A673 (cell line): ENCODE data around the gene ABHD16B. TPM values are rescaled to one million over a fixed set of nuclear protein-coding genes. Genes with fewer than 3 reads are reported as not detected.

Experiments used
- BruUV-seq: library from RNA; stranded (reverse); fragments of 400-500 nt; replicated peaks from 2 replicates; lab custom pipeline; 2021; lab: Mats Ljungman, UMichigan
- CTCF ChIA-PET: fragments of 300-600 bp; sonication (Branson Sonifier 250); formaldehyde crosslinking; loops from one replicate; lab custom pipeline; 2022; ENCODE audit warnings: antibody characterized with exemption; lab: Charles Lee
- POLR2A ChIA-PET: fragments of 300-600 bp; sonication (Branson Sonifier 250); formaldehyde crosslinking; loops from one replicate; lab custom pipeline; 2022; ENCODE audit warnings: antibody characterized with exemption; ENCODE audit not compliant: low non-redundant PET; lab: Charles Lee
- DNase-seq: peaks from one replicate; pipeline ENCODE4 v3.0.0-alpha.2; 2015; ENCODE audit warnings: low spot score
- H3K27ac ChIP-seq: fragments of 200-600 bp; sonication (generic); 2 replicates; pipeline ENCODE4 v1.5.1; 2016; ENCODE audit warnings: mixed run types, low read depth, mild to moderate bottlenecking, mixed read lengths, antibody characterized with exemption, low read length; ENCODE audit not compliant: poor library complexity, severe bottlenecking
- H3K27me3 ChIP-seq: fragments of 200-600 bp; sonication (generic); replicated peaks from 2 replicates; pipeline ENCODE4 v1.6.1; 2017; ENCODE audit warnings: mixed run types, low read depth, mild to moderate bottlenecking, mixed read lengths, antibody characterized with exemption, low read length; ENCODE audit not compliant: insufficient read depth, poor library complexity
- H3K36me3 ChIP-seq: fragments of 200-600 bp; sonication (generic); 2 replicates; pipeline ENCODE4 v1.6.1; 2016; ENCODE audit warnings: mixed run types, mild to moderate bottlenecking, mixed read lengths, antibody characterized with exemption, low read length; ENCODE audit not compliant: insufficient read depth, poor library complexity, severe bottlenecking
- H3K4me1 ChIP-seq: fragments of 200-600 bp; sonication (generic); 2 replicates; pipeline ENCODE4 v1.6.1; 2017; ENCODE audit warnings: mixed run types, mild to moderate bottlenecking, mixed read lengths, antibody characterized with exemption, low read length; ENCODE audit not compliant: insufficient read depth, poor library complexity, severe bottlenecking
- H3K4me3 ChIP-seq: fragments of 200-600 bp; sonication (generic); 2 replicates; pipeline ENCODE4 v1.5.1; 2016; ENCODE audit warnings: low read depth, mixed run types, mild to moderate bottlenecking, mixed read lengths, low read length; ENCODE audit not compliant: poor library complexity, severe bottlenecking
- H3K9me3 ChIP-seq: fragments of 200-600 bp; sonication (generic); 2 replicates; pipeline ENCODE4 v1.6.1; 2016; ENCODE audit warnings: mixed run types, low read depth, mild to moderate bottlenecking, mixed read lengths, antibody characterized with exemption, low read length; ENCODE audit not compliant: poor library complexity, severe bottlenecking
- CTCF ChIP-seq: fragments of 300-800, 200-600 bp; sonication (generic); conservative IDR thresholded peaks from 2 replicates; pipeline ENCODE4 v1.5.1; 2017; ENCODE audit warnings: low read depth, mild to moderate bottlenecking, antibody characterized with exemption, low read length, moderate library complexity, mixed read lengths
- EZH2 ChIP-seq: fragments of 200-600 bp; sonication (generic); IDR thresholded peaks from 2 replicates; pipeline ENCODE4 v1.6.1; 2017; ENCODE audit warnings: borderline replicate concordance, low read depth, mild to moderate bottlenecking, mixed read lengths, antibody characterized with exemption, low read length; ENCODE audit not compliant: poor library complexity, severe bottlenecking
- intact Hi-C: fragments of 100-400 bp; cut with micrococcal nuclease; formaldehyde crosslinking; loops from one replicate; pipeline ENCODE4 v1.10.0; 2022; ENCODE audit not compliant: unreplicated experiment
- total RNA-seq: library from RNA; stranded (reverse); gene quantifications from 2 replicates; pipeline ENCODE4 v1.2.3, GENCODE V29; 2021

Gene ABHD16B
- total RNA-seq, 1 experiment from 2014 or later, result not detected

GRCh38 chr20:63881451-63882226, 20.3 kb downstream of the ABHD16B start:
- no peak for DNase-seq
- Histone ChIP-seq H3K4me1 (no peaks in the 10 kb centered on the region), H3K36me3 (peaks cover 9% of the 10 kb centered on the region), H3K9me3 (no peaks in the 10 kb centered on the region), H3K4me3 (no peak overlapping the region), H3K27me3 (no peaks in the 10 kb centered on the region), H3K27ac (no peak overlapping the region)
- ChIA-PET POLR2A (no interaction called here), CTCF (no interaction called here)
- intact Hi-C loops, result no loop called here
- no TSS peak for BruUV-seq
- TF ChIP-seq CTCF (no peak), EZH2 (no peak)

DNA sequence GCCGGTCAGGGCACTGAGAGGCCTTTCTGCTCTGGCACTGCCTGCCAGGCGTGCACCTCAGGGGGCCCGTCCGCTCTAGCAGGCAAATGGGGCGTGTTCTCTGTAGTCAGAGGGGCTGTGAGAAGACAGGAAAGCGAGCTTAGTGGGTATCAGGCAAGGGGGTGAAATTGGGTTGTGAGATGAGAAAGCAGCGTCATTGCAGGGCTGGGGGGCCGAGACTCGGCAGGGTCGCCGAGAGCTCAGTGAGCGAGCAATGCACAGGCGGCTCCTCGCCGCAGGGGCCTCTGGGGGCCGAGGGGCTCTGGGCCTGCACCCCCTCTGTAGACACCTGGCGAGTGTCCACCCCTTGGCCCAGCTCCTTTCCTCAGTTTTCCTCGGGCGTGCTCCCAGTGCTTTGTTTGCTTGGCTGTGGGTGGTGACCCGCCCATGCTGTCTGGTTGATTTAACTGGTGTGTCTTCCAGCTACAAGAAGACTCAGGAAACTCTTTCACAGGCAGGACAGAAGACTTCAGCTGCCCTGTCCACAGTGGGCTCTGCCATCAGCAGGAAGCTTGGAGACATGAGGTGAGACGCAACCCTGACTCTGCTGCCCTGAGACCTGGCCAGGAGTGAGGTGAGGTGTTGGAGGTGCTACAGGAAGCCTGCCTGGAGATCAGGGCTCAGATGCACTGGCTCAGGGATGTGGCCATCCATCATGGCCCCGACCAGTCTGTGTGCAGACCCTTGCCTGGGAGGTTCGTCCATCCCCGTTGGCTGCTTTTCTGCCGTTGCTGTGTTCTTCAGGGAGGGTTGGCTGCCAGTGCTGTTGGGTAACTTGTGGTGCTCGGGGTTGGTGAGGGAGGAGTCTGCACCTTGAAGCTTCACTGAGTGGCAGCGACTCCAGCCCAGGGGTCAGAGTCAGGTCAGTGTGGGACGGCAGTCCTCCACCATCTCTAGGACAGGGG, 21.2 kb downstream of the ABHD16B start:
- BruUV-seq, result no TSS peak
- Histone ChIP-seq H3K27ac (no peak overlapping the region), H3K4me1 (no peaks in the 10 kb centered on the region), H3K27me3 (no peaks in the 10 kb centered on the region), H3K4me3 (no peak overlapping the region), H3K36me3 (peaks cover 14% of the 10 kb centered on the region), H3K9me3 (no peaks in the 10 kb centered on the region)
- TF ChIP-seq EZH2 (no peak), CTCF (no peak)
- ChIA-PET CTCF (no interaction called here), POLR2A (no interaction called here)
- intact Hi-C loops, result no loop called here
- no peak for DNase-seq

DNA sequence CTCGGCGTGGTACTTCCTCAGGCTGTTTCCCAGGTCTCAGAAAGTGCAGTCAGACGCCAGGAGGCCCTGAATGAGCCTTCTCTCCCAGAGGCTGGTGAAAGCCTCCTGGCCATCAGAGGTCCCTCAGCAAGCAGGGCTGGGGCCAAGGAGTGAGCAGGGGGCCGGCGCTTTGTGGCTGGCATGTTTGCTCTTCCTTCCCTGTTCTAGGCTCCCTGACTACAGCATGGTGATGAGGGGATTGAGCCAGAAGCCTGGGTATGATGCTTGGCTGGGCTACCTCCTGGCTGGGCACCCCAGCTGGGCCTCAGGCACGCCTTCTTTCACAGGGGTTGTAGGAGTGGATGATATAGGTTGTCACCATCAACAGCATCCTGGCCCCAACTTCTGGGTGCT, 21.9 kb downstream of the ABHD16B start:
- intact Hi-C loops, result no loop called here
- no peak overlapping the region for H3K27ac ChIP-seq
- no TSS peak for BruUV-seq
- ChIA-PET POLR2A (no interaction called here), CTCF (no interaction called here)
- H3K4me1 ChIP-seq, result no peaks in the 10 kb centered on the region
- no peaks in the 10 kb centered on the region for H3K27me3 ChIP-seq
- DNase-seq, result no peak
- TF ChIP-seq CTCF (no peak), EZH2 (no peak)
- no peak overlapping the region for H3K4me3 ChIP-seq
- H3K36me3 ChIP-seq, result peaks cover 12% of the 10 kb centered on the region
- no peaks in the 10 kb centered on the region for H3K9me3 ChIP-seq
